Stimulated activated CD4-positive, alpha-beta T cell treated with anti-CD3 and anti-CD28 coated beads, Interleukin-2, amount 100 ng/mL, for 48 hours (primary cell): ENCODE results near the gene ABLIM2.

Experiments used
- DNase-seq, 2 donors: peaks; one replicate each; pipeline ENCODE4 v3.0.0-alpha.2; 2020

ABLIM2 gene

DNA sequence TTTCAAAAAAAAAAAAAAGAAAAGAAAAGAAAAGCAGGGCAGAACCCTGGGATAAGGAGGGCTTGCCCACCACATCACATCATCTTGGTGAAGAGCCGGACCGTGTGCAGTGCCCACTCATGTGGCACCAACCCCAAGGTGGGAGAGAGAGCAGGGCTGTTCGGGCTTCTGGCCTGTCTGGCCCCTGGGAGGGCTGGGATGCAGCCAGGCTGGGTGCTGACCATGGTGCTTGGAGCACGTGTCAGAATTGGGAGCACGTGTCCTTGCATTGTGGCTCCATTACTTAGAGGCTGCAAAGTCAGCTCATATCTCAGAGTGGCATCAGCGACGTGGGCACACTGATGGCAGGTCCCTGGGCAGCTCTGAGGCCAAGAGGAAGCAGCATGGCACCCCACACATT is 118.0 kb downstream of the ABLIM2 start:
- DNase-seq = no peak

DNA sequence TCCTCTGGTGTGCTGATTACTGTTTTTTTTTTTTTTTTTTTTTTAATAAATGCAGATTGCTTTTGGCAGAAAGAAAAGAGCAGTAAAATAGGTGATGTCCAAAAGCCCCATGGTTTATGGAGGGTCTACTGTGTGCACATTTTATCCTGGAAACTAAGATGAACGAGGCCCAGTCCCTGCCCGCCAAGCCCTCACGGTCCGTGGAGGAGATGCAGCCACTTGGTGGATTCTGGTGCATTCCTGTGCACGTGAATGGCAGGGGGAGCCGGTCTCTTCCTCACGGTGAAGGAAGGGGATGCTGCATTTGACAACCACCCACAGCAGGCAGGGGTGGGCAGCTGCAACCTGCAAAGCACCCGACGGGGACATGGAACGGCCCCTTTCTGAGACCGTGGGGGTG is 118.8 kb downstream of the ABLIM2 start:
- no peak for DNase-seq

DNA sequence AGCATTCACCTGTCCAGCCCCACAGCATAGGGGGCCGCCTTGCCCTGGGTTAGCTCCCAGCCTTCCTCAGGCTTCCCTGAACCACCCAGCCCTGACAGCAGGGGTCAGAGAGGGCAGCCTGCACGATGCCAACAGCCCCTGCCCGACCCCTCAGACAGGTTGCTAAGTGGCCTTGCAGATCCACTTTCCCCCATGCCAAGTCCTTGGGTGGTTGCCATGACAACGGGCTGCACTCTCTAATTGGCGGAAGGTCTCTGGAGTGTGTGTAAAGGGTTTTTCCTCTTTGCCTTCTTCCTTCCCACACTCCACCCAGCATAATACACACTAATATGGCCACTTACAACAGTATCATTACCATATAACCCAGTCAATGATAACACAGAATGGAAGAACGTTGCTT is 119.3 kb downstream of the ABLIM2 start:
- no peak for DNase-seq

DNA sequence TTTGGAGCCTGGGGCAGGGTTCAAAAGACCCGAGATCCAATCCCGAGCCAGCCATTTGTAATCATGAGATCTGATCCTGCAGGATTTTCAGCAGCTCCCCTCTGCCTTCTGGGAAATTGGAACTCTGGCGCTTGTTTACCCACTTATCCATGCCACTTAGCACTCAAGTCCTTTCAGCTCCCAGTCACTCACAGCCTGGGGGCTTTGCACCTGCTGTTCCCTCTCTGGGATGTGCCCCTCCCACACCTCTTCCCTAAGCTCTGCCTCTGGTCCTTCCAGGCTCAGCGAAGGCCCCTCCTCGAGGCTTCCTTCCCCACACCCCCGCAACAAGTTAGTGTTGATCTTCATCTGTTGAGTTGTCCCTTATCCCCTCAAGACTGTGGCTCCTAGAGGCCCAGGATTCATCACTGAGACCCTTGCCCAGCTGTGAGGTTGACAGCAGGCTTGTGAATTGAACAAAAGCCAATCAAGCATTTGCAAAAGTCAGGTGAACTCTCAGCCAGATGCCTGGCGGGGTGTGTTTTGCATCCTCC is 119.8 kb downstream of the ABLIM2 start:
- DNase-seq = no peak

DNA sequence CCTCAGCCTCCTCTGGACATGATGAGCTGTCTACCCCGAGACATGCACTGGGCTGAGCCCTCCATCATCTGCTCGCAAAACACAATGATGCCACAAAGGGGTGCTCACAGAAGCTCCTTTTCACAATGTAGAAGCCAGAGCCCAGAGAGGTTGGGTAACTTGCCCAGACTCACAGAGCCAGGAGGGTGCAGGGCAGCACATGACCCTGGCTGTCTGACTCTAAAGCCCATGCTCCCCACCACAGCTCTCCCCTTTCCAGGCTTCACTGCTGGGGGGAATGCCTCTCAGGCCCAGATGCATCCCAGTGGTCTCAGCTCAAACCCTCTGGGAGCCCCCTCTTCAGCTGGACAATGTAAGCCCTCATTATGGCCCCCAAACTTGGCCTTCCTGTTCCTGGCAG is 120.5 kb downstream of the ABLIM2 start:
- DNase-seq = no peak

DNA sequence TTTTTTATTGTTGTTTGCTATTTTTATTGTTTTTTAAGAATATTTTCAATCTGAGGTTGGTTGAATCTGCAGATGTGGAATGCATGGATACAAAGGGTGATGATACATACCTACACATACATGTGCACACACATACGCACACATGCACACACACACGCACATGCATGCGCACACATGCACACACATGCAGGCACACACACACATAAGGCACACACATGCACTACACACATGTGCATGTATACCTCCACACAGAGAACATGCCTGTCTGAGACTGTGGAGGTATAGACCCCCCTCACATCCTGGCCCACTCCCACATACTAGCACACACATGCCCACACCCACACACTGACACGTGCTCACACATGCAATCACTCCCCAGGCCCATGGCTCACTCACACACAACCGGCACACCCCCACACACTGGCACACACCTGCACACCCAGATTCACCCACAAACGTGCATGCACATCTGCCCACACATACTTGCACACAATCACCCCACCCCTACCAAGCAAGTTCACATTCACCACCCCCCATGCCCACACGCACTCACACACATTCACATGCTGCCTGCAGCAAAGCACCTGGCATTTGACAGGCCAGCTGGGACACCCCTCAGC is 121.4 kb downstream of the ABLIM2 start:
- DNase-seq = no peak

DNA sequence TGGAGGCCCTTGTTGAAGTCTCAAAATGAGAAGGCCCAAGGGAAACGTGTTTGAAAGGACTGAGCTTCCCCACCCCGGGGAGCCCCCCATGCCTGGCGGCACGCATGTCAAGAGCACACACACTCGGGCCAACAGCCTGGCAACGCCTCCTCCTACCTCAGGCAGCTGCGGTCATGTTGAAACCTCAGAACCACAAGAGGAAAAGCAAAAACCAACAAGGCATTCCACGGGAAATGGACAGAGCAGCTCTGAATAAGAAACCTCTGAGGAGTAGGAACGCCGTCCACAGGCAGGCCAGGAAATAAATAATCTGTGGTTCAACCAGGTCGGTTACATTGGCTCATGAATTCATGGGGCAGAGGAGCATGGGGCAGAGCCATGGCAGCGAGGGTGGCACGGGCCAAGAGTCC is 123.2 kb downstream of the ABLIM2 start:
- DNase-seq = no peak

DNA sequence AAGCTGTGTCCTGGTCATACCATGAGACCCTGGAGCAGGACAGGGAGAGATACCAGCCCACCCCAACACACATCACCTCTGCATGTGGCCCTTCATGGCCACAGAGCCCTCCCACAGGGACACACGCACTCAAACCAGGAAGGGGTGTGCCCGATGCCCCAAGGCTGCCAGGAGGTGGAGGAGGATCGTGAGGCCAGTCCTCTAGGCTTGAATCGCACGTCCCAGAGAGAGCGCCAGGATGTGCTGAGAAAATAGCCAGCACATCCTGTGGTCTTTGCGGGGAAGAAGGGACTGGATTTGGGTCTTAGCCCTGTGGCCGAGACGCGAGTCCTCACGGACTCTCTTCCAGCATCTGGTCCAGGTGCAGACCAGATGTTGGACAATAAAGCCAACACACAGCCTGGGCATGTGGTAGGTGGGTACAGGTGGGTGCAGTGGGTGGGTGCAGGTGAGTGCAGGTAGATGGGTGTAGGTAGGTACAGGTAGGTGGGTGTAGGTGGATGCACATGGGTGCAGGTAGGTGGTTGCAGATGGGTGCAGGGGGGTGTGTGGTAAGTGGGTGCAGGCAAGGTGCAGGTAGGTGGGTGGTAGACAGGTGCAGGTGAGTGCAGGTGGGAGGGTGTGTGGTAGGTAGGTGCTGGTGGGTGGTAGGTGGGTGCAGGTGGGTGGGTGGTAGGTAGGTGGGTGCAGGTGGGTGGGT is 124.6 kb downstream of the ABLIM2 start:
- DNase-seq = no peak

DNA sequence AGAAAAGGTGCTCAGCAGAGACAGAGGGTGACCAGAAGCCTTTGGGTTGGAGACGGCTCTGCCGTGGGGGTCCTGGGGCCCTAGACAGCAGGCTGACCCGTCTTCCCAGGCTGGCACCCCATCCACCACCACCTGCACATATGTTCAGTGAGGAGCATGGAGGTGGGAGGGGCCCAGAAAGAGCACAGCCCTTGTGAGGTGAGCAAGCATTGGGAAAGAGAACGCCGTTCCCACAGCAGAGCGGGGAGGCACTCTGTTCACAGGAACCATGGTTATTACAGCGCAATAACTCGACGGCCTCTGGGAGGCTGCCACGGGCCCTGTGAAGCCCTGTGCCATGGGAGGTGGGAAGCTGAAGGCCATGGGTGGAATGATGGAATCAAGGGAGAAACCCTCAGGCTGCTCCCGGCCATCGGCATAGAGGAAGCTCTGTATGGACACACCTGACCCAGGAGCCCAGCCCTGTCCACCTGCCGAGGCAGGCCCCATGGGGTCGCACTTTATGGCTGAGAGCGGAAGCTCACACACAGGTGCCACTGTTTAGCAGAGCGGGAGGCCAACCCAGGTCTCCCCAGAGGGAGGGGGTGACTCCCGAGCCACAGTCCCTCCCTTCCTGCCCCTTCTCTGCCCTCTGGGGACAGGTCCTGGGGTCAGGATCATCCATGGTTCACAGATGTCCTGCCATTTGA is 125.4 kb downstream of the ABLIM2 start:
- no peak for DNase-seq

DNA sequence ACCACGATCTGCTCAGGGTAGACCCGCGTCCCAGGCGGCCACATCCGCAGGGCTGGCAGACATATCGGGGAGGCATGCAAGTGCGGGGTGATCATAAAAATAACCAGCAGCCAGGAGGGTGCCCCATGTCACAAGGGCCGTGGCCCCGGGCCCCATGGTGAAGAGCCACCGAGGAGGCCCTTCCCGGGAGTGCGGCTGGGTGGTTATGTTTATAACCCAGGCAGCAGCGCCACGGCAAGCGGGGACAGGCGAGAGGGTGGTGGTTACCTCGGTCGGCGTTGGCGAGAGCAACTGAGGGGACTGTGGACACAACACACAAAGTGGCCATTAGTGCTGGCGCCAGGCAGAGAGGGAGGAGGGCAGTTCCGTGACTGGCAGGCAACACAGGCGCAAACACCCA is 126.2 kb downstream of the ABLIM2 start:
- no peak for DNase-seq

DNA sequence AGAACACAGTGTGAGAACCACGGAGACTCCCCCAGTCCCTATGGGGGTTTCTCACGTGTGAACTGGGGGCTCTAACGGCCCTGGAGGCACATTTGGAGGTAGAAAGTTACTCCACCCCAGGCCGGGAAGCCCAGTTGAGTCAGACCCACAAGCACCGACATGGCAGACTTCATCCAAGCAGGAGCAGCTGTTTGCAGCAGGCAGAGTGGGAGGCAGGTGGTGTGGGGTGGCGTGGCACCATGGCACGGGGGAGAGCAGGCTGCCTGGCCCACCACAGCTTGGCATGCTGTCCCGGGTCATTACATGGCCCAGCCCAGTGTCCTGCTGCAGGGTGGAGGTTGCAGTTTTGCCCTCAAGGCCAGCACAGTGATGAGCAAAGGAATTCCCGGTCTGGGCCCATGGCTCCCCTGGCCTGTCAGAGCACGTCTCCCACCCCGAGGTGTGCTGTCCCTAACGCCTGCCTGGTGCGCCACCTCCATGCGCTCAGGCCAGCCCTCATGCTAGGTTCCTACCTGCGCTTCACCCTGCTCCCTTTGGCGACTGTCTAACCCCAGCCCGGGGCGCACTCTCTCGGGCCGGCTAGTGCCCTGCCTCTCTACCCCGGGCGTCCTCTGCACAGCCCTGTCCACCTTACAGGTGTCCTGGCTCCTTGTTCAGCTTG is 128.4 kb downstream of the ABLIM2 start:
- no peak for DNase-seq

DNA sequence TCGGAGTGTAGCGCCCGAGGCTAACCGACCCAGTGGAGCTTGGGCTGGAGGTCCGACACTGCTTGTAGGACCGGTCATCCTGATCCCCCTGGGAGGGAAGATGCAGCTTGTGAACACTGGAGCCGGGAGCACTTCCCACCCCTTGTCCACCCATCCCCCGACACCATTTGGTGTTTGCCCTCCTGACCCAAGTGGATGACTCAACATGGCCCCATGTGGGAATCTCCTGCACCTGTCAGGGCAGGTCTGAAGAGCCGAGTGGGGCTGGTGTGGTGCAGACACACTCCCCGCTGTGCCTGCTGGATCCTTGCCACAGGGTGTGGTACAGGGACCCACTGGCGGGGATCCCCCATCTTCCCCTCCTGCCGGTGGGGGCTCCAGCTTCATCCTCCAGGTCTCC is 128.9 kb downstream of the ABLIM2 start:
- DNase-seq = no peak

DNA sequence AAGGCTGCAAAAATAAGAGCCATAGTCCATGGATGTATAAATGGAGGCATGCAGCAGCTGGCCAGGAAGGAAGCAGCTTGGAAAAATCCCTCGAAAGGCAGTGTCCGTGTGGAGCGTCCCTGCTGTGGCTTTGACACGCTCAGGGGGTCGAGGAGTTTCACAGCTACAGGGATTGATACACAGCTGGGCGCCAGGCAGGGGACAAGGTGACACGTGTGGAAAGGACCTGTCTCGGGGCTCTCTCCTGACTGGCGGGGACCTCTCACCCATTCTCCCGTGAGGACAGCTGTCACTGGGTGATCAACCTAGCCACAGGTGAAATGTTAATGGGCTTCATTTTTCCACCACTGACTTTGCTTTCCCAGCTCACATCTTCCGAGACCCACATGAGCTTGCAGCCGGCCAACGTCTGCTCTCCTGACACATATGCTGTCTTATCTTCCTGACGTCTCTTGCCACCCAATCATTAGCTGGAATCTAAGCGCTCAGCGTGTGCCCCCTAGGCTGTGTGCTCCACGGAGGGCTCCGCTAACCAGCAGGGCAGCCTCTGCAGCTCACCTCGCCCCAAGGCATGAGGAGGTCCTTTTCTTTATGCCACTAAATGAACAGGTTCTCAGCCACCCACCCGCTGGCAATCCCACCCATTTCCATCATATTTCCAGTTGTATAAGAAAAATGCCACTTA is 129.6 kb downstream of the ABLIM2 start:
- DNase-seq = no peak

DNA sequence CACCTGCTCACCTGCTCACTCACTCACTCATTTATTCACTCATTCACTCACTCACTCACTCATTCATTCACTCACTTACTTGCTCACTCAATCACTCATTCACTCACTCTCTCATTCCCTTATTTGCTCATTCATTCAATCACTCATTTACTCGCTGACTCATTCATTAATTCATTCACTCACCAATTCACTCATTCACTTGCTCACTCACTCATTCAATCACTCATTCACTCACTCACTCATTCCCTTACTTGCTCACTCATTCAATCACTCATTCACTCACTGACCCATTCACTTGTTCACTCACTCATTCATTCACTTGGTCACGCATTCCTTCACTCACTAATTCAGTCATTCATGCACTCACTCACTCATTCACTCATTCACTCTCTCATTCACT is 130.2 kb downstream of the ABLIM2 start:
- no peak for DNase-seq

DNA sequence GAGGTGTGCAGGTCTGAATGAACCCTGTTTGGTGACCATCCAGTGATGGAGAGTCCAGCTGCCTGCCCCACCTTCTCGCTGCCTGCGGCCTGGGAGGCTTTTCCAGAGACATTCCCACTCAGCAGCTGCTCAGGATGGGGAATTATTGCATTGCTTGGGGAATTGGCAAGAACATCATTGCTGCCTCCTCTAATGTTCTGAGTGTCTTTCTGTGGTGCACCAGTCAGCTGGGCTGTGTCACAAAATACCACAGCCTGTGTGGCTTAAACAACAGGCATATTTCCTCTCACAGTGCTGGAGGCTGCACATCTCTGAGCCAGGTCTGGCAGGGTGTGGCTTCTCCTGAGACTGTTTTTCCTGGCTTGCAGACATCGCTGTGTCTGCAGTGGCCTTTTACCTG is 132.2 kb downstream of the ABLIM2 start:
- DNase-seq = no peak

DNA sequence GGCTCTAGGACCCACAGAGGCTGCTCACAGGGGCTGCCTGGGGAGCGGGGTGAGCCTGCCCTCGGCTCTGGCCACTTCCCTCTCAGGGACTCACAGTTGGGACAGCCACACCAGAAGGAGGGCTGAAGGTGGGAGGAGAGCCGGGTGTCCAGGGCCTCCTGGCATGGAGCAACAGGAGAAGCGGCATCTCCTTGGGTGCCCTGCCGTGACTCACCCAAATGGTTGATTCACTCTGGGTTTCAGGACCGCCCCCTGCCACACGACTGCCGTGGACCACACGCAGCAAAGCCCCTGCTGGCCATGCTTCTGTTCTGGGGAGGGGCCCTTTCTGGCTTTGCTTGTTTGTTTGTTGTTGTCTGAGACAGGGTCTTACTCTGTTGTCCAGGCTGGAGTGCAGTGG is 132.9 kb downstream of the ABLIM2 start:
- no peak for DNase-seq

DNA sequence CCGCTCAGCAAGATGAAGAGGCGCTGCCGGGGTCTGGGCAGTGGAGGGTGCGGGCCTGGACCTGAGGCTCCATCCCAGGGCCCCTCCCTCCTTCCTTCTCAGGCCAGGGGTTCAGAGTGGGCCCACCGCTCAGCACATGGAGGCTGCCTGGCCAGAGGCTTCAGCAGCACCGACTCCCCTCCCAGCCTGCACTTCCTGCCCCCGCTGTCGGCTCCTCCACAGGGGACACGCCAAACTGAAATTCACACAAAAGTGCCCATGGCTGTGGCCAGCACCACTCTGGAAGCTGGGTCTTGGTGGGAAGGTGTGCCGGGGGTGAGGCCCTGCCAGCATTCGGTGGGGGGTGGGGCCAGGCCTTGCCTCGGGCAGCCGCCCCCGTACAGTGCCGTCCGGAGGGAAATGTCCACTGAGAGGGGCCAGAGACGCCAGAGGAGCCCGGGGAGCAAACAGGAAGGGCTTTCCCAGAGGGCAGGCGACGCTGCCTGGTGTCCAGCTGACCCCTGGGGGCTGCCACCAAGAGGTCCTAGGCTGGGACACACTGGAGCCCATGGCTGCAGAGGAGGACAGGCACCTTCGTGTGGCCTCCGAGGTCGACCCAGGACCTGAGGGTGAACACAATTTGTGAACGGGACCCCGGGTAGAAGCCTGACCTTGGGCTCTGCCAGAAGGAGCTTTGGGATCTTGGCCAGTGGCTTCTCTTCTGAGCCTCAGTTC is 134.4 kb downstream of the ABLIM2 start:
- DNase-seq = no peak

DNA sequence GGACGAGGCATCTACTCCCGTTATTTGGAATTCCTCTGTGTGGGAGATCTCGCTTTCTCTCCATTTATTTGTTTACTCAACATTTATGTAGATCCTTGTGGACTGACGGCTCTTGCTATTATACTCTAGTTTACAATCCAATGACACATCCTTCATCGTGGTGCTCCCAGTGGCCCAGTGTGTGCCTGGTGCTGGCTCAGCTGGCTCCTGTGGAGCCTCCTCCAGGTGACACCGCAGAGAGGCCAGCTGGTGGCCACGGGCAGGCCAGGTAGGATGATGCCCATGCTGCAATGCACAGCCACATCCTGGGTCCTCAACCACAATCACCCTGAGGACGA is 134.9 kb downstream of the ABLIM2 start:
- no peak for DNase-seq

DNA sequence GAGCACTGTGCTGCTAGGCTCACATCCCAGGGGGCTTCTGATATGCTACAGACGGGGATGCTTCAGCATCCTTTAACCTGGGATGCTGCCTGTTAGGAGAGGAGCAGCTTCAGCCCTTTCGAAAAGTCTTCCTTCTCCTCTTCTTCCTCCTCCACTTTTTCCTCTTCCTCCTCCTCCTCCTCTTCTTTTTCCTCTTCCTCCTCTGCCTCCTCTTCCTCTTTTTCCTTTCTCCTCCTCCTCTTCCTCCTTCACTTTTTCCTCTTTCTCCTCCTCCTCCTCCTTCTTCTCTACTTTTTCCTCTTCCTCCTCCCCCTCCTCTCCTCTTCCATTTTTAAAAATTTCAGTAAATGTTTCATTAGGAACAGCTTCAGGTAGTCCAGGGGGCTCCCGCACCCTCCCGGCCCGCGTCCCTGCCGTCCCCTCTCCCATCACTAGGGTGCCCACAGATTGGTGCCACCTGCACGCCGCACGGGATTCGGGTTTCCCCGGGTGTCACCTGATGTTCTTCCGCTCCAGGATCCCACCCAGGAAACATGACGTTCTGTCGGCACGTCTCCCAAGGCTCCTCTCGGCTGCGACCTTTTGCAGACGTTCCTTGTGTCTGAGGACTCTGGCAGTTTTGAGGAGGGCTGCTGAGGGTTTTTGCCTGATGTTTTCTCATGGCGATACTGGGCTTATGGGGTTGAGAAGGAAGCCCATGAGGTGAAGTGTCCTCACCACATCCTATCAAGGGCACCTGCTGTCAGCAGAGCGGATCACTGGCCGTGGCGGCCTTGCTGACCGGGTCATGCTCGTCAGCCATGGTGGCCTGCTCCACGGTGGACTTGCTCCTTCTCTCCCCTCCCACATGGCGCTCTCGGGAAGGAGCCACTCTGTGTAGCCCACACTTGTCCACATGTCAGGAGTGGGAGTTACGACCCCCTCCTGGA is 135.6 kb downstream of the ABLIM2 start:
- DNase-seq = no peak

DNA sequence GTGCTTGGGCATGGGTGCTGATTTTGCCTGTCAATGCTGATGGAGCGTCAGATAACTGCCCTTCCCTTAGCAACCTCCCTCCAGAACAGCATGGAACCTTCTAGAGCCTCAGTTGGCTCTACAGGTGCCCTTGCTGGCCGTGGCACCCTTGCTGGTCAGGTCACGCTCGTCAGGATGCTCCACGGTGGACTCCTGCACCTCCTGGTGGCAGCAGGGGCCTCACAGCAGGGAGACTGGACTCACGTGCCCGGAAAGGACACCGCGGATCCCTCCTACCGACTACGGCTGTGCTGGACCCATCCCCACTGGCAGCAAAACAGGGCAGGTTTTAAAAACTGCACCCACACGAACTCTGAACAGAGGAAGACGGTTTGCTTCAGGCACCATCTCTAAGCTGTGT is 136.8 kb downstream of the ABLIM2 start:
- DNase-seq = no peak
